Uterus (tissue), 2 donors: ENCODE measurements around the gene CAPN13.

Experiments used
- CTCF ChIP-seq, 4 experiments: fragments of 200-600 bp in 2 of 4; fragments of 450-650 bp in 2 of 4; sonication (generic) in 2 of 4; IDR thresholded peaks; one replicate each; pipeline ENCODE4 v1.5.1; 2016 to 2019; ENCODE audit warnings: antibody characterized with exemption in 4 of 4, mild to moderate bottlenecking in 2 of 4, moderate library complexity in 1 of 4
- POLR2A ChIP-seq, 2 donors: fragments of 450-650 bp; IDR thresholded peaks; one replicate each; pipeline ENCODE4 v1.6.1; 2016; ENCODE audit warnings: antibody characterized with exemption in 2 of 2, mild to moderate bottlenecking in 1 of 2, moderate library complexity in 1 of 2

GRCh38 chr2:30689496-30690125 is 117.6 kb downstream of the CAPN13 start:
- TF ChIP-seq POLR2A (IDR thresholded peaks at IDR 0.05): no peak
- TF ChIP-seq CTCF (IDR thresholded peaks at IDR 0.05): no peak
